HG02884 (cell line): ENCODE measurements around the gene FNDC1.
A peak's percentile ranks its signal among the peaks of the same experiment; 100 is the strongest.
"Not testable (repeated sequence)": the region's sequence is repeated elsewhere in the genome, so short reads cannot be mapped to it uniquely, and the experiment has no call there.

ENCODE experiments used
- ATAC-seq: cut with Tn5 transposase; IDR thresholded peaks from one replicate; pipeline ENCODE4 v1.9.1; 2021; ENCODE audit warnings: mild to moderate bottlenecking, moderate library complexity; ENCODE audit not compliant: unreplicated experiment

FNDC1 gene

GRCh38 chr6:159169193-159169555 lies at the start of gene FNDC1:
TSS of gene FNDC1 (plus strand) at chr6:159169400. CDS start at chr6:159169597, 197 bp downstream.
- ATAC-seq: peak; percentile 68

- ATAC-seq: no peak
These were observed 49.4 kb upstream of the FNDC1 start for GRCh38 chr6:159119791-159120190.

GRCh38 chr6:159121486-159121885 lies 47.7 kb upstream of the FNDC1 start:
- ATAC-seq: no peak

GRCh38 chr6:159122453-159122852 lies 46.7 kb upstream of the FNDC1 start:
- no peak for ATAC-seq

GRCh38 chr6:159123831-159124230 lies 45.4 kb upstream of the FNDC1 start:
- not testable (repeated sequence) for ATAC-seq

GRCh38 chr6:159125014-159125609 lies 44.1 kb upstream of the FNDC1 start:
- ATAC-seq: no peak

- no peak for ATAC-seq
These were observed 43.2 kb upstream of the FNDC1 start for GRCh38 chr6:159125951-159126352.

- ATAC-seq: no peak
These were observed 42.6 kb upstream of the FNDC1 start for GRCh38 chr6:159126590-159126989.

GRCh38 chr6:159127701-159128100 lies 41.5 kb upstream of the FNDC1 start:
- no peak for ATAC-seq

GRCh38 chr6:159128978-159129377 lies 40.2 kb upstream of the FNDC1 start:
- ATAC-seq: no peak

- ATAC-seq: no peak
These were observed 38.4 kb upstream of the FNDC1 start for GRCh38 chr6:159130846-159131245.

- ATAC-seq: no peak
These were observed 37.5 kb upstream of the FNDC1 start for GRCh38 chr6:159131709-159132108.

- ATAC-seq: no peak
These were observed 36.5 kb upstream of the FNDC1 start for GRCh38 chr6:159132664-159133063.

GRCh38 chr6:159134701-159135364 lies 34.4 kb upstream of the FNDC1 start:
- ATAC-seq: peak; percentile 65

GRCh38 chr6:159137676-159138075 lies 31.5 kb upstream of the FNDC1 start:
- ATAC-seq: no peak

- no peak for ATAC-seq
These were observed 26.7 kb upstream of the FNDC1 start for GRCh38 chr6:159142531-159142930.

- ATAC-seq: no peak
These were observed 20.6 kb upstream of the FNDC1 start for GRCh38 chr6:159148641-159149040.

GRCh38 chr6:159149641-159150040 lies 19.6 kb upstream of the FNDC1 start:
- ATAC-seq: no peak

GRCh38 chr6:159151266-159151855 lies 17.8 kb upstream of the FNDC1 start:
- no peak for ATAC-seq

GRCh38 chr6:159152041-159152440 lies 17.2 kb upstream of the FNDC1 start:
- ATAC-seq: no peak

GRCh38 chr6:159152782-159153181 lies 16.4 kb upstream of the FNDC1 start:
- ATAC-seq: no peak

GRCh38 chr6:159155679-159156078 lies 13.5 kb upstream of the FNDC1 start:
- ATAC-seq: no peak
